NCI-H146 (cell line): ENCODE data around the gene CDC42BPB.
"Not testable (repeated sequence)": the region's sequence is repeated elsewhere in the genome, so short reads cannot be mapped to it uniquely, and the experiment has no call there.

Experiments
- DNase-seq: peaks from one replicate; lab custom pipeline; 2025; lab: John Stamatoyannopoulos, UW

Gene CDC42BPB

DNA sequence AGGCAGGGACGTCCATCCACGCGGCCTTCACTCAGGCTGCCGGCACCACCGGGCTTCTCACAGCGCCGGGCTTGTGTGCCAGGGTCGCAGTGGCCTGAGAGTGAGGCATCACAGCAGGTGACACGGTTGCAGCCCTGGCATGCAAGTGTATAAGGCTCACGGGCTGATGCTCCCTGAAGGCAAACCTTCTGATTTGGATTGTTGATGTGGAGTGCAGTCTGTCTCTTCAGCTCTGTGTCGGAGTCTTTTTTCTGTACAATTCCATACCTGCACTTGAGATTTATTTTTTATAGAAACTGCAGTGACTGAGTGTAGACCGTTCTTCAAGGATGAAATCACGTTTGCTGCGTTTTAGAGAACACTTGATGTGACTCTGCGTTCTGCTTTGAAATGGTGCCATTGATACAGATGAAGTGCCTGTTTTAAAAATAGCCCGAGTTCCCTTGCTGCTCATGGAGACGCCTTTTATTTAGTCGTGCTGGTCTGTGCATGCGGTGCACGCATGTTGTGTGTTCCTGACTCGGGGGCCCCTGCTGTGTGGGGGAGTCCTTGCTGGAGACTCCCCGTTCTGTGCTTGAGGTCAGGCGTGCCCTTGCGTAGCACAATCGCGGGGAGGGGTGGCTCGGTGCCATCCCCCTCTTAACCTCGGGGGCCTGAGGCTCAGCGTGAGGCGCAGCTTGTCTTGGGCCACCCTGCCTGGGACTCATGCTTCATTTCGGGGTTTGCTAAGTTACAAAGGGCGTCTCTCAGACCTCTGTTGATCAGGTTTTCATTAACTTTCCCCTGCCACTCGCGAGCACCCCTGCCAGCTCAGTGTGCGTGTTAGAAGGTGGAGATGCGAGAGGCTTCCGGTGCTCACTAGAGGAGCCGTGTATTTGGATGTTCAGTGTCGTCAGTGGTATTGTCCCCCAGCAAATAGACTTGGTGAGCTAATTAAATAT, 156.4 kb downstream of the CDC42BPB start:
- DNase-seq = no peak

DNA sequence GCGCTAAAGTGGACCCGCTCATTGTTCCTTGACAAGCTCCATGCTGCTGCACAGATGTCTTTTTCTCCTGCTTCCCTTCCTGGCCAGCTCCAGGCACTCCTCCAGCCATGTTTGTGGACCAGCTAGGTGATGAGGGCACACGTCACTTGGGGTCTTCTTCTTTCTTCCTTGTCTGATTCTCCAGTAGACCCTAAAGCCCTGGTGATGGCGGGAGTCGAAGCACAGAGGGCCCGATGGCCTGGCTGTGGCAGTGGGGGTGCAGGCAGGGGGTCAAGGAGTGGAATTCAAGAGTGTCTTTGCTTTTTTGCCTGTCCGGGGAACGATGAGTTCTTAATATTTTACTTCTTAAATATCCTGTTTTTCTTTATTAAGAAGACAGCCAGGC, 157.8 kb downstream of the CDC42BPB start:
- no peak for DNase-seq

DNA sequence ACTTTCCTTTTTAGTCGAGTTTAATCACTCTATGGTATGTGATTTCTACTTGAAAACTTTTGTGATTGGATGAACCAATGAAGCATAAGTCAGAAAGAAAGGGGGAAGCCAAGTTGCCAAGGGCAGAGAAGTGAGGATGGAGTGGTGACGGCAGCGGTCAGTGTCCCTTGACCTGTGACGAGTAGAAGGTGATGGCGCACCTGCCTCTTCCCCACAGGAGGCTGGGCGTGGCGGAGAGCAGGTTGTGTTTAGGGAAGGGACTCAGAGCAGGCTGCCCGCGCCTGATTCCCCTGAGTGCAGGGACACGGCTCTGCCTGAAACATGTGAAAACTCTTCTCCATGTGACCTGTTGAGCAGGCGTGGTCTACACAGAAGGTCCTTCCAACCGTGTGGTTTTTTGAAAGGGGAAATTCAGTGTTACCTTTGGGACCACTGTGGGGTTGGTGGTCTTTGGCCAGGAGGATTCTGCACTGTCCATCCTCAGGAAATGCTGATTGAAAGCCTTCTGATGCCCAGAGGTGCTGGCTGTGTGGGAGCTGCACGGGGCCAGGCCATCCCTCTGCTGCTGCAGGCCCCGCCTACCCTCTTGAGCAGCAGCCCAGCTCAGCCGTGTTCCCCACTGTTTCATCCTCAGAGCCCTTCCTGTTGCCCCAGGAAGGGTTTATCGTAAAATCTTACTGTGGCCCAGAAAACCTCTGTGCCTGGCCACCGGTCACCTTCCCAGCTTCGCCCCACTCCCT, 158.4 kb downstream of the CDC42BPB start:
- peak; percentile 97 for DNase-seq

DNA sequence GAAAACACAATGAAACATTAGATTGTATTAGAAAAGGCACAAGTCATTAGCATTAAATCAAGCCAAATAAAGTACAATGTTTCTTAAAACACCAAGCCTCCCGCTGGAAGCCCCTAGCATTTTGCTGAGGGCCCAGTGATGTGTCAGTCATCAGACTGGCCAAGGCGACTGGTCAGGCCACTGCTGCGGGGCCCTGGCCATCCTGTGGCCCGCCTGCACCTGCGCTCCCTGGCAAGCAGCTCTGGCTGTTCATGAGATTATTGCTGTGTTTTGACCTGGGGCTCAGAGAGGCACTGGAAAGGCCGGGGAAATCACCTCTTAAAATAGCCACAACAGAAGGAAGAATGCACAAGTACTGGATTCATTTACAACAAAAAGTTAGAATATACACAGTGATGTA, 159.1 kb downstream of the CDC42BPB start:
- peak; percentile 44 for DNase-seq

DNA sequence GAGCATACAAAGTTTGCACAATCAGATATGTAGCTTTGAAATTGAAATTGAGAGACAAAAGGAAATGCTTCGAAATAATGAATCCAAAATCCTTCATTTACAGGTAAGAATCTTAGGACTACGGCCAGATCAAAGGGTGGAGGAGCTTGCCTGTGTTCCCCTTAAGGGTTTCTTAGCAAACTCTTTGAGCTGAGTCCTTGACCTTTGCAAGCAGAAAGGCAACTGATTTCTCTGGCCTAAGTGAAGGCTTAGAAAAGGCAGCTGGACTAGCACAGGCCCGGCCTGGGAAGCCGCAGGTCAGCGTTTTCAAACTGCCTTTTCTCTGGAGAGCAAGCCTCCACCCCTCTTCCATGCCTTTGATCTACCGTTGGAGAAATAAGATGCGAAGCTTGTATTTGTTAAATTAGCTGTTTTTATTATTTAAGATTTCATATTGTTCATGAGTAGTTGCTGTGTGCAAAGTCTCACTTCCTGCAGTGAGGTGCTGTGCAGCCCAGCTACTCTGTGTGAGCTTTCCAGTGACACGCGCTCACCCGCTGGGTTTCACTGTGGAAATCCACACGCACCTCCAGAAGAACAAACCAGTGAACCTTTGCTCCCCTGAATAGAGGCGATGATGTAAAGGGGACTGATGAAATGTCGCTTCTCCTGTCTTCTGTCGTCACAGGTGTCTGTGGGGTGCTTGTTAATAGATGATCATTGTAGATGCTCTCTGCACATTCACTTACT, 159.9 kb downstream of the CDC42BPB start:
- DNase-seq = no peak

- not testable (repeated sequence) for DNase-seq
These were observed 160.6 kb downstream of the CDC42BPB start for GRCh38 chr14:102896735-102897134.

DNA sequence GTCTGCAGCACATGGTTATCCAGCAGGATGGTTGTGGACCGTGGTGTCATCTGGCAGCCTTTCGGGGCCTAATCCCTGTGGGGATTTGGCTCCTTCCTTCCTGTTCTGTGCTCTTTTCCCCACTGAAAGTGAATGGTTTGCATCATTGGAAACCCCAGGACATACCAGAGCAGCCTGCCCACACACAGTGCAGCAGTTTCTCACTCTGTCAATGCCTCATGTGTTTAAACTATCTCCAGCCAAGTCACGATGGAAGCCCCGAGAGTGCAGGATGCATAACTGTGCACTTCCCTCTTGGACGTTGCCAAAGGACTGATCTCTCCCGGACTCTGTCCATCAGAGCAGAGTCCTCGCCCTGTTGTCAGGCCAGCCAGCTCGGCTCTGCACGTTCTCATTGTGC, 163.9 kb downstream of the CDC42BPB start:
- no peak for DNase-seq

GRCh38 chr14:102892651-102893050, 164.7 kb downstream of the CDC42BPB start:
- no peak for DNase-seq

DNA sequence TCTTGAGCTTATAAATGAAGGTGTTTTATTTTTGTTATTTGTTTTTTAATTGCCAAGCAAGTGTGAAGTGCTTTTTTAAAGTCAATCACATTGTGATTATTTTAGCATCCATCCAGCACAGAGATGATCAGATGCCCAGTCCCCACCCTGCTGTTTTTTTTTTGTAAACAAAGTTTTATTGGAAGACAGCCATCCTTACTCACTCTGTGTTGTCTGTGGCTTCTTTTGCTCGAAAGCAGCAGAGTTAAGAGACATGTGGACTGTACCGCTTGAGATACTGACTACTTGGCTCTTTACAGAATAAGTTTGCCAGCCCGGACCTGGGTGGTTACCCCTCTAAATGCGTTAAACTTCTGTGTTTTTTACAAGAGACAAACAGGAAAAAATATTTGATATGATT, 165.8 kb downstream of the CDC42BPB start:
- DNase-seq = no peak

GRCh38 chr14:102891111-102891510, 166.2 kb downstream of the CDC42BPB start:
- no peak for DNase-seq

DNA sequence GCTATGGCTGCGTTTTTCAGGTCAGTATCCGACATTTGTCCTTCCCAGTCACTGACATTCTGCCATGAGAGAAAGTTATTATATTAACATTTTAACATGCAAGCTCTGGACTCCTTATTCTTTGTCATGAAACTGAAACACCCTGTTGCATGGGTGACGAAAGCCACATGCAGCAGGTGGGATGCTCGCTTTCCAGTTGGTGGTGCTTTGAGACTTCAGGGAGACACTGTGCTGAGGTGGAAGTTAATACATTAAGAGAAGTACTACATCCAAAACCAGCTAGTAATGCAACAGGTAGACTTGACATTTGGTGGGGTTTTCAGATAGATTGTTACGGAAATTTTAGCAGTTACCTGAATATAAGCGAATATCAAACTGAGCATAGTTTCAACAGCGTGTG, 167.7 kb downstream of the CDC42BPB start:
- DNase-seq = no peak

DNA sequence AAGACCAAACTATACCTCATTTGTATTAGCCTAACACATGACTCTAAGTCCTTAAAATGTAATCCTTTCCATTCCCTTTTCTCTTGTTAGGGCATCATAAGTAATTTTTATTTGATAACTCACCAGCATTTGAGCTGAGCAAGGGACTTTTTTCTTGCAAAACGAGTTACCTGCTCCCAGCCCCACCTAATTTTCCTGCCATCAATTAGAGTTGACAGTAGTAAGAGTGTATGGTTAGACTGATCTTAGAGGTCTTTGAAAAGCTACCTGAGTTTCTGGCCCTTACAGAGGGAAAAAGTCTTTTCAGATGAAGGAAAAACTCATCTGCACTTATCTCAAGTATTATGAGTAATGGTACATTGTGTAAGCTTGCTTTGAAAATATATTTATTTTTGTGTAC, 168.6 kb downstream of the CDC42BPB start:
- DNase-seq = no peak

- no peak for DNase-seq
These were observed 171.5 kb downstream of the CDC42BPB start for GRCh38 chr14:102885737-102886447.

- DNase-seq = no peak
These were observed 173.8 kb downstream of the CDC42BPB start for GRCh38 chr14:102883554-102883953.

- DNase-seq = no peak
These were observed 174.2 kb downstream of the CDC42BPB start for GRCh38 chr14:102883089-102883541.
